Embryonic facial prominence (tissue), 1 donor: ENCODE results near the gene MYL2.

ENCODE experiments used
- DNase-seq: peaks from one replicate; pipeline ENCODE4 v3.0.0-alpha.2; 2016; ENCODE audit errors: extremely low spot score

The MYL2 gene

DNA sequence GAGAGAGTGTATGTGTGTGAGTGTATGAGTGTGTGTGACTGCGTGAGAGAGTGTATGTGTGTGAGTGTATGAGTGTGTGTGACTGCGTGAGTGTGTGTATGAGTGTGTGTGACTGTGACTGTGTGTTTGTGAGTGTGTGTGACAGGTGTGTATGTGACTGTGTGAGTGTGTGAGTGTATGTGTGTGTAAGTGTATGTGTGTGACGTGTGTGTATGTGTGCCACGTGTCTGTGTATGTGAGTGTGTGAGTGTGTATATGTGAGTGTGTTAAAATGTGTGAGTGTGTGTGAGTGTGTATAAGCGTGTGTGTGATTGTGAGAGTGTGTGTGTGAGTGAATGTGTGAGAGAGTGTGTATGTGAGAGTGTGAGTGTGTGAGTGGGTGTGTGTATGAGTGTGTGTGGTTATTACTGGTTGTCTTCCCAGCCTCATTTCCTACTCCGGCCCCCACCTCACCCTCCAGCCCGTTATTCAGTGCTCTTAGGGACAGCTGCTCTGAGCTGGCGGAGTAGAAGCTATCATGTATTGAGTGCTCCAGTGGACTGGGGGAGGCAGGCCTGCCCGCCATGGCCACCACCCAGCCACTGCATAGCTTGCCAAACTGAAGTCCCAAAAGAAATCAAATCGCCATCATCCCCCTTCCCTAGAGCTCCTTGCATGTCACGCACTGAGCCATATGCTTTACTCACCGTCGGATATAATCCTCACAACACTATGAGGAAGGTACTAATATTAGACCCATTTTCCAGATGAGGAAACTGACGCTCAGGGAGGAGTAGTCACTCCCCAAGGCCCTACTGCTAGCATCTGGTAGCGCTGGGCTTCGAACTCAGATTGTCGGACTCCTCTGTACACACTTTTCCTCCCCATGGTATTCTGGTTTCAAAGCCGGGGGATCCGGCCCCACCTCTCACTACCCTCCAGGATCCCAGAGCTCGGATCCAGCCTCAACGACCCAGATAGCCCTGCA lies 10.3 kb upstream of the MYL2 start:
- no peak for DNase-seq

- no peak for DNase-seq
Observed at GRCh38 chr12:110929818-110930217, 9.4 kb upstream of the MYL2 start.

DNA sequence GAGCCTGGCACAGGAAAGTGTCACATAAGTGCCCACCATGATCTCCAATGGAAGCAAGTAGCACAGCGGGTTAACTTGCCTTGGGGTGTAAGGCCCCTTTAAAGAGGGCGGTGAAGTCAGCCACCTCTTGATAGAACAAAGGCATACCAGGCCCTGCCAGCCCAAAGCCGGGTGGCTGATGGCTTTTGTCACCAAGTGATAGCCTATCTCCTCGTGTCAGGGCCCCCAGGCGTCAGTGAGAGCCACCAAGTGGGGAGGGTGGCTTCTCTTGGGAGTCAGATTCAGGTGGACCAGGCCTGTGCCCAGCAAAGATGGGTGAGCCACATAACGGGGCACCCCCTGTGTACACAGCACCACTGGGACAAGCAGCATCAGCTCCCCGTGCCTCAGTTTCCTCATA lies 8.3 kb upstream of the MYL2 start:
- no peak for DNase-seq

DNA sequence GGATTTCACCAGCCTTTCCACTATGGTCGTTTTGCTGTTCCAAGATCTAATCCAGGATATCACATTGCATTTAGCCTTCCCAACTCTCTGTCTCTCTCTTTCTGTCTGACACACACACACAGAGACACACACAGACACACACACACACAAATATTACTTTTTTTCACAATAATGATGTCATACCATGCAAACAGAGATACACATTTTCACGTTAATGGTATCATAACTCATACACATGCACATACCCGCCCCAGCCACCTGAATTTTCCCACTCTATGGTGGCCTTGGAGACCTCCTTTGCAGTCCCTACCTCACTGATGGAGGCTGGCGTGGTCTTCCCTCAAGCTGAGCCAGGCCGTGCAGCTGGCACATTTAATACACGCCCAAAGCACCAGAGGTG lies 7.2 kb upstream of the MYL2 start:
- DNase-seq: no peak

DNA sequence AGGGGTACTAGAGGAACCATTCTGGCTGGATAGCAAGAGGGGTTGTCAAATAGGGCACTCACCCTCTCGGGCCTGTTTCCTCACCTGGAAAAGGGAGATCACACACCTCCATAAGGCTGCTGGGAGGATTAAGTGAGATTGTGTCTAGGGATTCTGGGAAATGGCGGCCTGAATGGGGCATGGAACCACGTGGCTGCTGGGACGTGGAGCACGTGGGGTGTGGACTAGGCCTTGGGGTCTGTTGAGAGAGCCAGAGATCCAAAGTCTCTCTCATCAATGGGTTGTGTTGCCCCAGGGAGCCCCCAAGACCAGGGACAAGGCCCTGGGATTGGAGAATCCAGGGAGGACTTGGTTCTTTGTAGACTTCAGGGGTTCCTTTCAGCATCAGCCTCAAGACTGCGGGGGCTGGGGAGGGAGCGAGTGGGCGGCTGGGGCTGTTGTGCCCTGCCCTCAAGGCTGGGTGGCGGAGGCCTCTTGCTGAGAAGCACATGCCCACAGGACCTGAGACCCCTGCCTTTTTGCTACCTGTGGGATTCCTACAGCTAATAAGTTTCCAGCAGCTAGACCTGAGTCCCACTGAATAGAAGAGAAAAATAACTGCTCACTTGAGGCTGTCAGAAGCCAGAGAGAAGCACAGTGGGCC lies 3.4 kb upstream of the MYL2 start:
- DNase-seq: no peak

- no peak for DNase-seq
Observed at GRCh38 chr12:110923192-110923591, 2.8 kb upstream of the MYL2 start.

DNA sequence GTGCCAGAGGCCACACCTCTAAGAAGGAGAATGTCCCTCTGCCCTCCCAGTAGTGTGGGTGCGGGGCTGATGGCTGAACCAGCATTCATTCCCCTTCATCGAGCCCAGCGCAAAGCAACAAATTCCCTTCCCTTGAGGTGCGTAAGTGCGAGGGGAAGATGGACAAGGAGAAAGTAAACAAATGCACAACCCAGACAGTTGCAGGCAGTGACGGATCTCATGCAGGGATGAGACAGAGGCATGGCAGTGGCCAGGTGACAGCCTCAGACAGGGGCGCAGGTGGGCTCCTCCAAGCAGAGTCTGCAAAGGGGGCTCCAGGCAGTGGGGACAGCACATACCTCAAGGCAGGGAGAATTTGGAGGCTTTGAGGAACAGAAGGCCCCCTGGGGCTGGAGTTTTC lies 2.3 kb upstream of the MYL2 start:
- DNase-seq: no peak

DNA sequence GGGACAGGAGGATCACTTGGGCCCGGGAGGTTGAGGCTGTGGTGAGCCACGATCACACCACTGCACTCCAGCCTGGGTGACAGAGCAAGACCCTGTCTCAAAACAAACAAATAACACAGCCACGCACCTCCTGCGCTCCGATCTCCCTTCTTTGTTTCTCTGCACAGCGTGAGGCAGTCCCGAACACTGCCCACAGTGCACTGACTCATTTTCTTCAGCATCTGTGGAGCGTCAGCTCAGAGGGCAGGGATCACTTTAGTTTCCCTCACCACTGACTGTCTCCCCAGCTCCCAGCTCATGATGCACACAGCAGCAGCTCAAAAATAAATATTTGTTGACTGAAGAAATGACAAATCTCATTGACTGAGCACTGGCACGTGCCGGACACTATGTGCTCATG lies 883 bp upstream of the MYL2 start:
- DNase-seq: no peak

DNA sequence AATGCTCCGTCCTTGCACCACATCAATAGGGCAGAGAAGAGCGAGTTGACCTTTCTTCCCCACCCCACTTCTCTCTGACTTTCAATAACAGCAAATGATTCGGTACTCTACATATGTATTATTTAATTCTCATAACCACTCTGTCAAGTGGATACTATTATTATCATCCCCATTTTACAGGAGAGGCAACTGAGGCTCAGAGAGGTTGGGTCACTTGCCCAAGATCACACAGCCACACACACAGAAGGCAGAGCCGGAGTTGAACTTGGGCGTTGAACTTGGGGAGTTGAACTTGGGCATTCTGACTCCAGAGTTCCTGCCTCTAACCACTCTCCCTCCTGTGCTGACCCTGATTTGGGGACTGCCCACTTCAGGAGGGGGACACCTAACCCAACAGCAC lies 659 bp downstream of the MYL2 start:
- no peak for DNase-seq

DNA sequence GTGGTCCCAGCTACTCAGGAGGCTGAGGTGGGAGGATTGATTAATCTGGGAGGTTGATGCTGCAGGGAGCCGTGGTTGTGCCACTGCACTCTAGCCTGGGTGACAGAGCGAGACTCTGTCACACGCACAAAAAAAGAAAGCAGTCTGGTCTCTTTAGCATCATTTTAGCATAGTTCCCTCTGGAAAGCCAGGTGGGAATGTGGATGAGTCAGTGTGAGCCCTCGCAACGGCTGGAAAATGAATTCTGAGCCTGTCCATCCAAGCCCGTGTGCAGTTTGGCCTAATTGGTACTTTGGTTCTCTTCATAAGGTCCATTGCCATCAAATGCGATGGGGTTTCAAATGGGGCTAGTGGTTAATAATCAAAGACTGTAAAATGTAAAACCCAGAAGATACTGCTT lies 2.4 kb downstream of the MYL2 start:
- no peak for DNase-seq

DNA sequence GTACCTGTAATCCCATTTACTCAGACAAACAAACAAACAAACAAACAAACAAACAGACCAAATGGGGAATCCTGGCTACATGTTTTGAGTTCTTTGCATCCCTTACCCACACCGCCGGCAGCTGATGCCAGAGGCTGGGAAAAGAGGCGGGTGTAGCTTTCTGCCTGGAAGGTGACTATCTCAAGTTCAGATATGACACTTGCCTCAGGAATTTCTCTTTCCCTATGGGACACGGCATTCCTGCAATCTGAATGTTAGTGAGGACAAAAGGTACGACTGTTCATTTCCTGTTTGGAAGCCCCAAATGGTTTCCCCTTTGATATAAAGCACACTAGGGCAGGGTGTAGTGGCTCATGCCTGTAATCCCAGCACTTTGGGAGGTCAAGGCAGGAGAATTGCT lies 2.9 kb downstream of the MYL2 start:
- DNase-seq: no peak

GRCh38 chr12:110916295-110916875 lies 4.0 kb downstream of the MYL2 start:
- no peak for DNase-seq

DNA sequence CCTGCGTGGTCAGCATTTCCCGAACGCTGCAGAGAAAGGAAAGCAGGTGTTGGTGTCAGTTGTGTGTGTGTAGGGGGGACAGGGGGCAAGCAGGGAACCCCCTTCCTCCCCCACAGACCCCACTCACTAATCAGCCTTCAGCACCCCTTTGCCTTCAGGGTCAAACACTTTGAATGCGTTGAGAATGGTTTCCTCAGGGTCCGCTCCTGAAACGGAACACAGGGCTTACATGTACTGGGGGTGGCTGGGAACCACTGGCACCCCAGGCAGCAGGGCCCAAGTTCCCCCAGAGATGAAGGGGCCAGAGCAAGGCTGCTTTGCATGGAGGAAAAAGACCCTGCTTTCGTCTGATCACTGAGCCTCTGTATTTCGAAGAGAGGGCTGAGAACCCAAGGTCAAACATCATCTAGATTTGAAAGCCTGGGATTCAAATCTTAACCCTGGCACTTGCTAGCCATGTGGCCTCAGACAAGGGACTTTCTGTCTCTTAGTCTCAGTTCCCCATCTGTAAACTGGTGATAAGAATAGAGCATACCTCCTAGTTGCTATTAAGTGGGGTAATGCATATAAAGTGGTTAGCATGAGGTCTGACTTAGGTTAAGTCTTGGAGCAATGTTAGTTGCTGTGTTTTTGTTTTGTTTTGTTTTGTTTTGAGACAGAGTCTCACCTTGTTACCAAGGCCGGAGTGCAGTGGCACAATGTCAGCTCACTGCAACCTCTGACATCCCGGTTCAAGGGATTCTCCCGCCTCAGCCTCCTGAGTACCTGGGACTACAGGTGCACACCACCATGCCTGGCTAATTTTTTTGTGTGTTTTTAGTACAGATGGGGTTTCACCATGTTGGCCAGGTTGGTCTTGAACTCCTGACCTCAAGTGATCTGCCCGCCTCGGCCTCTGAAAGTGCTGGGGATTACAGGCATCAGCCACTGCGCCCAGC lies 7.0 kb downstream of the MYL2 start:
- DNase-seq: no peak

DNA sequence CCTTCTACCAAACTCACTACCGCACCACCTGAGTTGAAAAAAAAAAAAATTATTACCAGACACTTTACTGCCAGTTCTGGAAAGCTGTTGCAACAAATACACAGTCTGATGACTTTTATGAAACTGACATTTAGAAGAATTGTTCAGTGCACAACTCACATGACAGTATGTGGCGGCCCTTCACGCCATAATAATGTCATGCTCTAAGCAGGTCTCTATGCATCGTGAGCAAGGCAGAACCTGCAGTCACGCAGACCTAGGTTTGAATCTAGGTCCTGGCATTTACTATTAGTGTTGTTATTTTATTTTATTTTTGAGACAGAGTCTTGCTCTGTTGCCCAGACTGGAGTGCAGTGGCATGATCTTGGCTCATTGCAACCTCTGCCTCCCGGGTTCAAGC lies 8.1 kb downstream of the MYL2 start:
- DNase-seq: no peak

DNA sequence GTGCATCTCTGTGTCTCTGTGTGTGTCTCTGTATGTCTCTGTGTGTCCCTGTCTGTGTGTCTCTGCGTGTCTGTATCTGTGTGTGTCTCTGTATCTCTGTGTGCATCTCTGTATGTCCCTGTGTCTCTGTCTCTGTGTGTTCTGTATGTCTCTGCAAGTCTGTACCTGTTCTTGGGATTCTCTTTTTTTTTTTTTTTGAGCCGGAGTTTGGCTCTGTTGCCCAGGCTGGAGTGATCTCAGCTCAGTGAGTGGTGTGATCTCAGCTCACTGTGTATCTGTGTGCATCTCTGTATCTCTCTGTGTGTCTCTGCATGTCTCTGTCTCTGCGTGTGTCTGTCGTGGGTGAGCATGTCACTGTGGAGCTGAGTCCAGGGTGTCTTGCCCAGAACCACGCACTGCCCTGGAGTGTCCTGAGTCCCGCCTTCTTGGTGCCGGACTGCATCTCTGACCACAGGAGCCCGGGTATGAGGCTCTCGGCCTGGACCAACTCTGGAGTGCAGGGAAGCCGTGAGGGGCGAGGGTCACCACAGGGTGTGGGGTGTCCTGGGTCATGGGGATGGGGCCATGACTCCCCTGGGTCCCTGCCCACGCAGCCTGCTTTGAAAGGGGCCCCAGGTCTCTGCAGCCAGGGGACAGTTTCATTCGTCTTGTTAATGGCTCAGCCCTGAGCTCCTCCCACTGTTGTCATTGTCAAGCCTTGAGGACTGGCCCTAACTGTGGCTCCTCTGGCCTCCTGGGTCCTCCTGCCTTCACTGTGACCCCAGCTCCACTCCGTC lies 11.8 kb downstream of the MYL2 start:
- no peak for DNase-seq

DNA sequence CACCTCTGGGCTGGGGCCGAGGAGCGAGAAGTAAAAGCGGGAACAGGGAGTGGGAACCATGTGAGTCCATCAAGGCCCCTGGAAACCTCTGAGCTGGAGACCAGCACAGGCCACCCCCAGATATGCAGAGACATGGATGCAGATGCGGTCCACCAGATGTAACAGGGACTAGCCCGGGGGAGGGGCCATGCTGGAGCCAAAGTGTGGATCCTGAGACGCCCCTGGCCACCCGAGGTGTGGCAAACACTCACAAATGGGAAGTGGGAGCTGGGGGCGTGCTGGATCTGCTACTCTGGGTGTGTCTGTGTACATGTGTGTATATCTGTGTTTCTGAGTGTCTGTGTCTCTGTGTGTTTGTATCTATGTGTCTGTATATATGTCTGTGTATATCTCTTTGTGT lies 12.8 kb downstream of the MYL2 start:
- no peak for DNase-seq

DNA sequence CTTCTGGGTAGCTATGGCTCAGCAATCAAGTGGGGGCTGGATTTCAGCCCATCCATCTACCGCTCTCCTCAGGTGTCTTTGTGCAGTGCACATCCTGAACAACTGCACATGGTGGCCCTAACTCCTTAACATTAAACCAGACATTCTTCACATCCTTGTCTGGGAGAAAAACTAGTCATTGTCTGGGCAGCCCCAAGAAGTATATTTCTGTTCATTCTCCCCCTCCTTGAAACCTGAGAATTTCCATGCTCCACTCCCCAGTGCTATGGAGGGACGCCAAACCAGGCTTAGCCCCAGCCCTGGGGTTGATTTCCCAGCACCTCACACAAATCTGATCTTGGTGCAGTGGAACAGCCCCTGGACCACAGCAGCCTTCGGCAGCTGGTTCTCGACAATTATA lies 13.4 kb downstream of the MYL2 start:
- no peak for DNase-seq

- DNase-seq: no peak
Observed at GRCh38 chr12:110906516-110906915, 13.9 kb downstream of the MYL2 start.

- no peak for DNase-seq
Observed at GRCh38 chr12:110906083-110906482, 14.3 kb downstream of the MYL2 start.

- DNase-seq: no peak
Observed at GRCh38 chr12:110903511-110903910, 16.9 kb downstream of the MYL2 start.

GRCh38 chr12:110901401-110901800 lies 19.0 kb downstream of the MYL2 start:
- no peak for DNase-seq
